ENCODE data around the gene STBD1. TPM values are rescaled to one million over a fixed set of nuclear protein-coding genes. Genes with fewer than 3 reads are reported as not detected.
"Not testable (repeated sequence)": the region's sequence is repeated elsewhere in the genome, so short reads cannot be mapped to it uniquely, and the experiment has no call there.

Gene STBD1
- 34.7 TPM for total RNA-seq
- long read RNA-seq, transcript STBD1-201 (2 exons, 3,420 nt) = major isoform, 470 of 498 reads
- long read RNA-seq, partial matches to known transcripts = 0 of 498 reads
- long read RNA-seq, other reads (novel, unspliced or antisense) = 28 of 498 reads

DNA sequence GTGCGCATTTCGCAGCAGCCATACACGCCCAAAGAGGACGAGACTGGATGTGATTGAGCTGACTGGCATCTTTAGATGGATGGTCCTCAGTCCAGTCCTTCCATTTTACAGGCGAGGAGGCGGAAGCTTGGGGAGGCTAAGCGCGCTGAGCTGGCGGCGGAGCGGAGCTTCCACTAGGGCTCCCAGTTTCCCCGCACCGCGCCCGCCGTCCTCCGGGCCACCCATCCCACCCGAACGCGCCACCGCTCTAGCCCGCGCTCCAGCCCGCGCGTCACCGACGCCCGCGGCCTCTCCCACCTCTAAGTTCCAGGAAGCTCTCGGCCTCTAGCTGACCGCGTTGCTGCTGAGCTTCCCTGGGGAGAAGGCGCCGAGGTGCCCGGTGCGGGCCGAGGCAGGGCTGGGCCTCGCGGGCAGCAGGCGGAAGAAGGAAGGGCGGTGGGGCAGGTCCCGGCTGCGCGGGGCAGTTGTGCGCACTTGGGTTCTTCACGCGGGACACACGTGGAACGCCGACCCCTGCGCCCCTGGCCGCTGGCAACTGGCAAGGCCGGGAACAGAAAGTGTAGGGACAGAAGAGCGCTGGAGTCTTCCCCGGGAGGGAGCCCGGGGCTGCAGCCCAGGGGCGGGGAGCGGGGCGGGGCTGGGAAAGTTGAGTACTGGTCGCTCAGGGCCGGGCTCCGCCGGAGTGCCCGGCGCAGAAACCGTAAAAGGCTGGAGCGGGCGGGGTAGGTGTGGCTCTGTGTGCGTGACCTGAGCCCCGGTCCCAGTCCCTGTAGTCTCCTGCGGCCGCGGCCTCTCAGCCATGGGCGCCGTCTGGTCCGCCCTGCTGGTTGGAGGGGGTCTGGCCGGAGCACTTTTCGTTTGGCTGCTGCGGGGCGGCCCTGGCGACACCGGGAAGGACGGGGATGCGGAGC is at the start of gene STBD1:
STBD1 (plus strand) TSS at position 763 of the 911 bp plus-strand sequence; CDS start at position 800, 37 bp downstream.
- peak; percentile 91 for DNase-seq (ENCODE audit: low spot score)

GRCh38 chr4:76256968-76257367 is 49.6 kb upstream of the STBD1 start:
- no peak for DNase-seq (ENCODE audit: low spot score)

DNA sequence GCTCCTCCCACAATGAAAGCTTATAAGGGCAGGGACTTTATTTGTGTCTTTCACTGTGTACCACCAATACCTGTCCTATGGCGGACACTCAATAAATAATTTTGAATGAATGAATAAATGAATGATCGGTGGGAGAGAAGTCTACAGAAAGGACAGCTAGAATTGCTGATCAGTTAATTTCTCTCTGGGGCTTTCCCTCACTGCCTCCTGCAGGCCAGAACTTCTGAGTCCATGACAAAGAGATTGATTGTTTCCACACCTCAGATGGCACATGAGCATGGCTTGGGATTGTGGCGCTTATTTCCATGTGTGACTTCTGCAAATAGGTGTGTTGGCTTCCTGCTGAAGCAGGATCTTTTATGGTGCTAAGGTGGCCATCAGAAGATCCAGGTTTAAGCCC is 48.7 kb upstream of the STBD1 start:
- no peak for DNase-seq (ENCODE audit: low spot score)

- no peak for DNase-seq (ENCODE audit: low spot score)
Observed at GRCh38 chr4:76260571-76260970, 46.0 kb upstream of the STBD1 start.

- no peak for DNase-seq (ENCODE audit: low spot score)
Observed at GRCh38 chr4:76265631-76266218, 40.8 kb upstream of the STBD1 start.

GRCh38 chr4:76266627-76267026 is 39.9 kb upstream of the STBD1 start:
- DNase-seq (ENCODE audit: low spot score) = no peak

DNA sequence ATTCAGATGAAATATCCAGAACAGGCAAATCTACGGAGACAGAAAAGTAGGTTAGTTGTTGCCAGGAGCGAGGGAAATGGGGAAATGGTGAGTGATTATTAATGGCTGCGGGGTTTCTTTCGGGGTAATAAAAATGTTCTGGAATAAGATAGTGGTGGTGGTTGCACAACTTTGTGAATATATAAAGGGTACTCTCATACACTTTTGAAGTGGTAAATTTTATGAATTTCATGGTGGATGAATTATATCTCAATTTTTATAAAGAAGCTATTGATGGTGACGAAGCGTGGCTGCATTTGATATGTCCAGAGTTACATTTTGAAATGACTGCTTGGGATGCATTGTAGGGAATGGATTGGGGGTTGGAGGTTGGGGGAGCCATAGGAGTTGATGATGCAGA is 38.7 kb upstream of the STBD1 start:
- DNase-seq (ENCODE audit: low spot score) = no peak

- DNase-seq (ENCODE audit: low spot score) = no peak
Observed at GRCh38 chr4:76270244-76271175, 36.0 kb upstream of the STBD1 start.

GRCh38 chr4:76271248-76271647 is 35.3 kb upstream of the STBD1 start:
- DNase-seq (ENCODE audit: low spot score) = no peak

DNA sequence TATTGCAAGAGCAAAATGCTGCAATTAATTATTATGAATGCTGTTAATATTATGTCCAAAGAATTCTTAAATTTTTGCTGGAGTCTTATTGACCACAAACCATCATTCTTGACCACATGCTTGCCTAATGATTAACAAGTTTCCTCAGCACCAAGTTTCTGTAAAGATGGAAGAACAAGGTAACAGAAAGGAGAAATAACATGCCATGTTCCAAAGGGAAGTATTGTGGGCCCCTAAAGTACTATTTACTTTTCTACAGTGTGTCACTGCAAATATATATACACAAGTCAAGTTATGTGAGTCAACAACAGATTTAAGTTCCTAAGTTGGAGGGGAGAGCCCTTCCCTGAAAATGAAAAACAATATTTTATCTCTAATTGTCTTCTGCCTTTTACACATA is 34.5 kb upstream of the STBD1 start:
- no peak for DNase-seq (ENCODE audit: low spot score)

DNA sequence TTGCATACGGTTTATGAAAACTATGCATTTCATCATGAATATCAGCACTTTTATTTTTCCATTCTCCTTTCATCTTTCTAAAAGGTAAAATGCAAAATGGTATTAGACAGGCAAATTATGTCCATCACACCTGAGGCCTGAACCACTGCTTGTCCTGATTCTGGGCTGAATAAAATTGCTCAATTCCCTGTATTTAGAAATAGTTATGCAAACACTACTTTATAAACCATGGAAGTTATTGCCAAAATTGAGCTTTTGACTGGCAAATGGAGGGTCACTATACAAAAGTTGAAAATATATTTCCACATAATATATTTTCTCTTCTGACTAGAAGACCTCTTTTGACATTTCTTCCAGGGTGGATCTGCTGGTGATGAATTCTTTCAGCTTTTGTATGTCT is 34.0 kb upstream of the STBD1 start:
- DNase-seq (ENCODE audit: low spot score) = no peak

DNA sequence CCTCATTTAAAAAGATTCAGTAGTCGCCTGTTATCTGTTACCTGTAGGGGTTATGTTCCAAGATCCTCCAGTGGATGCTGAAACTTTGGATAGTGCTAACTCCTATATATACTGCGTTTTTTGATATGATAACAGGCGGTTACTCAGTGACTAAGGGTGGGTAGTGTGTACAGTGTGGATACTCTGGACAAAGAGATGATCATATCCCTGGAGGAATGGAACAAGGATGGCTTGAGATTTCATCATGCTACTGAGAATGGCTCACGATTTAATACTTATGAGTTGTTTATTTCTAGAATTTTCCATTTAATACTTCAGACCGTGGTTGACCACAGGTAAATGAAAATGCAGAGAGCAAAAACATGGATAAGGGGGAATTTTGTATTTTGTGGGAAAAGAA is 33.5 kb upstream of the STBD1 start:
- DNase-seq (ENCODE audit: low spot score) = no peak

DNA sequence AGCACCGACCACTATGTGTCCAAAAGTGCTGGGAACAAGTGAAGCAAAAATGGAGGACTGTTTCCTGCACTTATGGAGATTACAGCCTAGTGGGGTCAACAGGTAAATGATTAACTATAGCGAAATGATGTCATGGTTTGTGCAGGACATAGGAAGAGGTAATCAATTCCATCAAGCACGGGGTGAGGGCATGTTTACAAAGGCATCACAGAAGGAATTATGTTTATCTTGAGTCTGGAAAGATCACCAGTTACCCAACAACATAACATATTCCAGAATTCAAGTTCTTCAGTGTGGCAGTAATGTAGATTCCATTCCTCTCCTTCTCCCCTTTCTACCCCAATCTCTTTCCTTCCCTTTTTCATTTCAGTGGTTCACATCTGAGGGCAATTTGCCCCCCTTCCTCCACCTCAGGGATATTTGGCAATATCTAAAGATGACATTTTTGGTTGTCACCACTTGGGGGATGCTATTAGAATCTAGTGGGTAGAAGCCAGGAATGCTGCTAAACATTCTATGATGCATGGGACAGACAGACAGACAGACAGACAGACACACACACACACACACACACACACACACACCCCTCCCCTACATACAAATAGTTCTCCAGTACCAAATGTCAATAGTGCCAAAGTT is 30.9 kb upstream of the STBD1 start:
- no peak for DNase-seq (ENCODE audit: low spot score)

DNA sequence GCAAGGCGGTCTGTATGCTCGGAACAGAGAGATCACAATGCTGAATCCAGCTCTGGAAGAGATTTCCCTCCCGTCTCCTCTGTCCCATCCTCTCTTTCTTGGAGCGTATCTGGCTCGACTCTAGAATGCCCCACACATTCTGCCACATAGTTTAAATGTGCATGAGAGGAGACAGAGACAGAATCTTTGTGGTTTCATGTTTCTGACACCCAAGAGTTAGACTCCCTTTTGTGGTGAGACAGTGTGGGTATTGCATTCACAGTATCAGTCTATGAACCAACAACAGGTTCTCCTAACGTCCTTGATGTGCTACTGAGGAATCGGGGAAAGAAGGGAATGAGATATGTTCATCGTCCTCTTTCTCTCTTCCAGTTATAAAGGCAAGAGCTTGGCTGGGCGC is 29.7 kb upstream of the STBD1 start:
- DNase-seq (ENCODE audit: low spot score) = no peak

- no peak for DNase-seq (ENCODE audit: low spot score)
Observed at GRCh38 chr4:76277667-76278066, 28.9 kb upstream of the STBD1 start.

DNA sequence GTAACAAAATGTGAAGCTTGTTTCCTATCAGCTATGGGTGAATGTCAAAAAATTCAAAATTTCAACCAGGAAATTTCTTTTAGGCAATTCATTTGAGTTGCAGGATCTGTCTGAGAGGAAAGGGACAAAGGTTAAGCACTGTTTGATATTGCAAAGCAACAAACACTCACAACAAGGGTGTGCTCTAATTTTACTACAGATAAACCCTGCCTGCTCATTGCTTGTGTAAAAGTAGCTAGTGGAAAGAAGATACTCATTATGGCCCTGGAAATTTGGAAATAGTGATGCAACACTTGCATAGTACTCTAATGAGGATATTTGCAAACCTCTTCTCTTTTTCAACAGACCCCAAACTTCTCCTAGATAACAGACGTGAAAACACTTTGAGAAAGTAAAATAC is 27.9 kb upstream of the STBD1 start:
- no peak for DNase-seq (ENCODE audit: low spot score)

GRCh38 chr4:76279462-76279861 is 27.1 kb upstream of the STBD1 start:
- DNase-seq (ENCODE audit: low spot score) = no peak

- DNase-seq (ENCODE audit: low spot score) = no peak
Observed at GRCh38 chr4:76280488-76281441, 25.8 kb upstream of the STBD1 start.

DNA sequence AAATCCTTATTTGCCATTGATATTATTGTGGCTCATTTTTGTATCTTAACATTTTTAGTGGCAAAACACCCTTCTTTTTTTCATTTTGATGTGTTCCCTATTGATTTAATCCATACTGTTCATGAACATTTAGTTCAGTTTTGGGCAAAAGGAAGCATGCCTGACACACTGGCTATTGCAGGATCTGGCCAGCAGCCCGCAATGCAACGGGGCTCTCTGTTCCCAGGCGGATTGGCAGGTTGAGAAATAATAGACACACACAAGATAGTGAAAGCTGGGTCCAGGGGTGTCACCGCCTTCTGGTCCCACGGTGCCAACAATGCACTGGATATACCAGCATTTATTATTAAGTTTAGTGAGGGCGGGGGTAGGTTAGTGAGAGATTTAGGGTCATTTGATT is 24.9 kb upstream of the STBD1 start:
- not testable (repeated sequence) for DNase-seq (ENCODE audit: low spot score)

All from mesenteric fat pad (tissue), 1 donor.